Activated B cell treated with CpG ODN at 0.5 μM for 24 hours (primary cell): ENCODE measurements around the gene CACNA2D3. TPM values are rescaled to one million over a fixed set of nuclear protein-coding genes. Genes with fewer than 3 reads are reported as not detected.

Experiments
- ATAC-seq: fragments of 200-7000 bp; cut with Tn5 transposase; one replicate; pipeline ENCODE4 v1.10.0; 2021; ENCODE audit warnings: low read depth, mild to moderate bottlenecking, moderate library complexity
- CTCF ChIA-PET: fragments of 350-600 bp; sonication (Branson Sonifier 250); formaldehyde crosslinking; loops from one replicate; lab custom pipeline; 2021; ENCODE audit warnings: antibody characterized with exemption; lab: Charles Lee
- POLR2A ChIA-PET: fragments of 350-600 bp; sonication (Branson Sonifier 250); formaldehyde crosslinking; loops from one replicate; lab custom pipeline; 2021; ENCODE audit warnings: antibody characterized with exemption; lab: Charles Lee
- DNase-seq: peaks from one replicate; pipeline ENCODE4 v3.0.0; 2022
- H3K27ac Mint-ChIP-seq: one replicate; pipeline ENCODE4 v1.8.0; 2020; ENCODE audit warnings: mixed read lengths
- H3K27me3 Mint-ChIP-seq: one replicate; pipeline ENCODE4 v1.8.0; 2021; ENCODE audit warnings: mixed read lengths
- H3K36me3 Mint-ChIP-seq: one replicate; pipeline ENCODE4 v1.8.0; 2021; ENCODE audit warnings: low read depth, mixed read lengths
- H3K4me1 Mint-ChIP-seq: one replicate; pipeline ENCODE4 v1.8.0; 2021; ENCODE audit warnings: mixed read lengths
- H3K4me3 Mint-ChIP-seq: one replicate; pipeline ENCODE4 v1.8.0; 2020; ENCODE audit warnings: mild to moderate bottlenecking, mixed read lengths
- H3K9me3 Mint-ChIP-seq: one replicate; pipeline ENCODE4 v1.8.0; 2020; ENCODE audit warnings: mixed read lengths
- intact Hi-C: fragments of 100-400 bp; cut with micrococcal nuclease; formaldehyde crosslinking; loops from one replicate; pipeline ENCODE4 v1.15.1; 2024
- total RNA-seq: library from RNA; stranded (reverse); gene quantifications from 2 replicates; pipeline ENCODE4 v1.2.3, GENCODE V29; 2022
- TF ChIP-seq, protein P1 (sequence below): fragments of 200-600 bp; IDR thresholded peaks from one replicate; pipeline ENCODE4 v1.8.0; 2022; ENCODE audit warnings: antibody characterized with exemption, mild to moderate bottlenecking

The CACNA2D3 gene
- total RNA-seq, 1 donor from 2014 or later: not detected

DNA sequence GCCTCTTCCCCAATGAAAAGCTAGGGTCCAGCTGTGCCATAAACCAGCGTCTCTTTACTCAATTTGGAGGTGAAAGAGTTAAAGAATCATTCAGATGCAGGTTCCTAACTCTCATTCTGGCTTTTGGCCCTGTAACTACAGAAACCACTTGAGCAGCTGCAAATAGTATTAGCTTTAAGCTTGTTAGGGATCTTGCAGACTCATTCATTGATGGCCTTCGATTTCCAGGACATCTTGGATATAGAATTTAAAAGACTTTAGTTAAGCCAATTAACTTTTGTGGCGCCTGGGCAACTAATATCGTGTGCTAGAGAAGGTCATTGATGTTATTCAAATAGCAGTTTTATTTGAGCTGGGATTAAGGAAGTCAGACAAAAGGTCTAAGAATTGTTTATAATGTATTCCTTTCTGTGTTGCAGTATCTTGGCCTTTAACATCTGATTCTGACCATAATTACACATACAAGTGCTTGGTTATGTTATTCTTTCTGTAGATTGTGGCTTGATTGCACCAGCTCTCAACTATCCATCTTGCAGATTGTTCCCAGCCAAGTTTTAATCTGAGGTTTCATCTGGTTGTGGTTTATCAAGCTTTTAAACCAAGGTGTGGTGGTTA lies 185.3 kb downstream of the CACNA2D3 start:
- no peak overlapping the region for H3K27ac Mint-ChIP-seq
- no peaks in the 10 kb centered on the region for H3K4me1 Mint-ChIP-seq
- ATAC-seq (no peak), DNase-seq (no peak)
- POLR2A ChIA-PET: no interaction called here
- H3K4me3 Mint-ChIP-seq: no peak overlapping the region
- TF ChIP-seq, protein P1, sequence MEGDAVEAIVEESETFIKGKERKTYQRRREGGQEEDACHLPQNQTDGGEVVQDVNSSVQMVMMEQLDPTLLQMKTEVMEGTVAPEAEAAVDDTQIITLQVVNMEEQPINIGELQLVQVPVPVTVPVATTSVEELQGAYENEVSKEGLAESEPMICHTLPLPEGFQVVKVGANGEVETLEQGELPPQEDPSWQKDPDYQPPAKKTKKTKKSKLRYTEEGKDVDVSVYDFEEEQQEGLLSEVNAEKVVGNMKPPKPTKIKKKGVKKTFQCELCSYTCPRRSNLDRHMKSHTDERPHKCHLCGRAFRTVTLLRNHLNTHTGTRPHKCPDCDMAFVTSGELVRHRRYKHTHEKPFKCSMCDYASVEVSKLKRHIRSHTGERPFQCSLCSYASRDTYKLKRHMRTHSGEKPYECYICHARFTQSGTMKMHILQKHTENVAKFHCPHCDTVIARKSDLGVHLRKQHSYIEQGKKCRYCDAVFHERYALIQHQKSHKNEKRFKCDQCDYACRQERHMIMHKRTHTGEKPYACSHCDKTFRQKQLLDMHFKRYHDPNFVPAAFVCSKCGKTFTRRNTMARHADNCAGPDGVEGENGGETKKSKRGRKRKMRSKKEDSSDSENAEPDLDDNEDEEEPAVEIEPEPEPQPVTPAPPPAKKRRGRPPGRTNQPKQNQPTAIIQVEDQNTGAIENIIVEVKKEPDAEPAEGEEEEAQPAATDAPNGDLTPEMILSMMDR: no peak
- CTCF ChIA-PET: no interaction called here
- no peaks in the 10 kb centered on the region for H3K36me3 Mint-ChIP-seq
- intact Hi-C loops: no loop called here
- H3K9me3 Mint-ChIP-seq: peaks cover 2% of the 10 kb centered on the region
- H3K27me3 Mint-ChIP-seq: peaks cover 6% of the 10 kb centered on the region

DNA sequence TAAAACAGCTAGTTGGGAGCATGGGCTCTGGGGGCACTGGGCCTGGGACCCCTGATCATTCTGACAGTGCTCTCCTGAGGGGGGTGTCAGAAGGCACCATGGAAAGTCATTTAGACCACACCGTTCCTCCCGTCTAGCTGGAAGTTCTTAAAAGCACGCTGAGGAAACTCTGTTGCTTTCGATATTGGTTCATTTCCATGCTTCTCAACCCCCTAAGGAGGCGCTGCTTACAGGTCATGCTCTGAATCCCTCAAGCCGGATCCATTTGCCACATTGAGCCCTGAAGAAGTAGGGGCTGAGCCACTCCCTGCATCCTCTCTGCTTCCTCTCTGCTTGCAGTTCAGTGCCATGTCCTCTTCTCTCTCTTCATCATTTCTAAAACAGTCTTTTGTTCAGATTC lies 187.2 kb downstream of the CACNA2D3 start:
- CTCF ChIA-PET: no interaction called here
- Mint-ChIP-seq H3K27me3 (peaks cover 6% of the 10 kb centered on the region), H3K4me1 (no peaks in the 10 kb centered on the region), H3K27ac (no peak overlapping the region), H3K36me3 (no peaks in the 10 kb centered on the region), H3K9me3 (peaks cover 2% of the 10 kb centered on the region), H3K4me3 (no peak overlapping the region)
- ATAC-seq (no peak), DNase-seq (no peak)
- POLR2A ChIA-PET: no interaction called here
- intact Hi-C loops: no loop called here
- TF ChIP-seq, protein P1: no peak

DNA sequence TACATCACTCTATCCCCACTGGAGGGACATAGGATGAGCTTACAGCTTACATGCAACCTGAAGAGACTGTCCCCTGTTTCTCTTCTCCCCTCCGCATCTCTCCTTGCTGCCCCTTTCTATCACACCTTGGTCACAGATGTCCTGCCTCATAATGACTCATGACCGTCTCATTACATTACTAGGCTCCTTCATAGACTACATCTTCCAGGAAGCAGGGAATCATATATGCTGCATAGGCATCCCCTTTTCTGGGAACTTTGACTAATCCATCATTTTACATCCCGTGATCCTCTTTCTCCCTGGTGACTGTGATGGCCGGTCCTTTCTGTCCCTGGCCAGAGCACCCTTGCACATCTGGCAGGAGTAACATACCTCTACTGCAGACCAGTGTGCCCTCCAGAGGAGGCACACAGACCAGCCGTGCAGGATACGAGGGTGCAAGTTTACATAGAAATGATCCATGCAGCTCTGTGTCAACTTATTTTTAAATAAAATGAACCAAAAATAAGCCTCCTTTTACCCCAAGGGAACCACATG lies 188.9 kb downstream of the CACNA2D3 start:
- Mint-ChIP-seq H3K4me3 (no peak overlapping the region), H3K9me3 (peaks cover 4% of the 10 kb centered on the region), H3K4me1 (no peaks in the 10 kb centered on the region), H3K27me3 (peaks cover 6% of the 10 kb centered on the region), H3K36me3 (no peaks in the 10 kb centered on the region), H3K27ac (no peak overlapping the region)
- DNase-seq (no peak), ATAC-seq (no peak)
- intact Hi-C loops: no loop called here
- TF ChIP-seq, protein P1: no peak
- ChIA-PET POLR2A (no interaction called here), CTCF (no interaction called here)

DNA sequence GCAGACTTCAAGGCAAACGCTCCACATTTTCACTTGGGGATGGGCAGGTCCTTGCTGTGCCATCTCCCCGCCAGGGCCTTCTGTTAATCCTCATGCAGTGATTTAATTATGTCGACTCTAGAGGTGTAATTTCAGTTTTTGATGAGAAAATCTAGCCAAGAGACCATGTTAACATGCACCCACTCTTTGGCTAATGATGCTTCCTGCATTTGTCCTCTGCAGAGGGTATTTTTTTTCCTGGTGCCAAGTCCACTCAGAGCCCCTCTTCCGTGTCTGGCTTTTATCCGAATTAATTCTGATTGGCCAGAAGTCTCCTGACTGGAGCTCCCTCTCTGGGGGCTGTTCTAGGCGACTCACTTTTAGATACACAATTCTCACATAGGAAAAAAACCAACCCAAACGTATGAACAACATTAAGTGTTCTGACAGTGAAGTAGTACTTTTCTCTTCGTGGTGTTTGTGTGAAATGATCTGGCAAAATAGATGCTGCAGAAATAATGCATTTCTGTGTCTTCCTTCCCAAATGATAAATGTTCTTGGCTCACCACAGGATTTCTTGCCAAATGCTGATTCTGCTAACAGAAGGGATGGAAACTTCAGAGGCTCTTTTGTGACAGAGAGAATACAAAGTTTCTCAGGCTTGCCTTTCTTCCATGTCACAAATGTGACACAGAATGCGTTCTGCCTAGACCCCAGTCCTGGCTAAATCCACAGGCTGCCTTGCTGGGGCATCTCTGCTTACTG lies 190.0 kb downstream of the CACNA2D3 start:
- Mint-ChIP-seq H3K27me3 (peaks cover 2% of the 10 kb centered on the region), H3K36me3 (no peaks in the 10 kb centered on the region), H3K9me3 (peaks cover 4% of the 10 kb centered on the region), H3K27ac (no peak overlapping the region), H3K4me1 (no peaks in the 10 kb centered on the region), H3K4me3 (no peak overlapping the region)
- DNase-seq: no peak
- ATAC-seq: no peak
- intact Hi-C loops: no loop called here
- TF ChIP-seq, protein P1: no peak
- CTCF ChIA-PET: no interaction called here
- POLR2A ChIA-PET: no interaction called here

DNA sequence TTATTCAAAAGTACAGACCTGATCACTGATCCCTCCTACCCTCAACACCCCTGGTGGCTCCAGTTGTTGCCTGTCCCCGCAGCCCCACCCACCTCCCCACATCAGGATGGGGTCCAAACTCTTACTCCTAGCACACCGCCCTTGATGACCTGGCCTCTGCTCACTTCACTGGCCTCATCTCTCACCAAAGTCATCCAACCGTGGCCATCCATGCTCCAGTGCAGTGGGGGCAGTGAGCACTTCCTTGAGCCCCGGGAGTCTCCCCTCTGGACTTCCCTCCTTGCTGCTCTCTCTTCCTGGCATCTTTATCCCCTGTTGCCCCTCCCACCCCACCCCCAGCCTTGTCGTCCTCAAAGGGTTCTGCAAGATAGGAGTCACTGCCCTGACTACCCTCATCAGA lies 191.1 kb downstream of the CACNA2D3 start:
- no peaks in the 10 kb centered on the region for H3K4me1 Mint-ChIP-seq
- ChIA-PET CTCF (no interaction called here), POLR2A (no interaction called here)
- ATAC-seq: no peak
- H3K27ac Mint-ChIP-seq: no peak overlapping the region
- H3K27me3 Mint-ChIP-seq: peaks cover 2% of the 10 kb centered on the region
- no peak overlapping the region for H3K4me3 Mint-ChIP-seq
- intact Hi-C loops: no loop called here
- TF ChIP-seq, protein P1: no peak
- H3K9me3 Mint-ChIP-seq: peaks cover 2% of the 10 kb centered on the region
- no peak for DNase-seq
- no peaks in the 10 kb centered on the region for H3K36me3 Mint-ChIP-seq
